Trophoblast cell (in vitro differentiated cells and primary cell): ENCODE measurements around the gene ACSBG1.

Experiments used
- DNase-seq, 2 donors: peaks; one replicate each; pipeline ENCODE4 v3.0.0-alpha.2; 2016
- H2AFZ ChIP-seq: 2 replicates; pipeline ENCODE4 v1.6.1; 2013; ENCODE audit warnings: low read length, moderate library complexity, mild to moderate bottlenecking; ENCODE audit not compliant: insufficient read depth, poor library complexity
- H2AK5ac ChIP-seq: 2 replicates; pipeline ENCODE4 v1.6.1; 2013; ENCODE audit warnings: mild to moderate bottlenecking, low read length
- H2BK120ac ChIP-seq: 2 replicates; pipeline ENCODE4 v1.6.1; 2013; ENCODE audit warnings: low read length, mild to moderate bottlenecking, moderate library complexity; ENCODE audit not compliant: insufficient read depth, poor library complexity
- H2BK12ac ChIP-seq: 2 replicates; pipeline ENCODE4 v1.6.1; 2013; ENCODE audit warnings: mild to moderate bottlenecking, low read length, moderate library complexity
- H2BK5ac ChIP-seq: 2 replicates; pipeline ENCODE4 v1.6.1; 2013; ENCODE audit warnings: low read length, low read depth, moderate library complexity, mild to moderate bottlenecking; ENCODE audit not compliant: poor library complexity
- H3K14ac ChIP-seq: 2 replicates; pipeline ENCODE4 v1.6.1; 2013; ENCODE audit warnings: mild to moderate bottlenecking, low read length
- H3K18ac ChIP-seq: 2 replicates; pipeline ENCODE4 v1.6.1; 2013; ENCODE audit warnings: mild to moderate bottlenecking, low read length
- H3K23ac ChIP-seq: 2 replicates; pipeline ENCODE4 v1.6.1; 2013; ENCODE audit warnings: low read length
- H3K27ac ChIP-seq: 2 replicates; pipeline ENCODE4 v1.5.1; 2013; ENCODE audit warnings: low read depth, mild to moderate bottlenecking, inconsistent platforms, low read length, moderate library complexity
- H3K27me3 ChIP-seq: 2 replicates; pipeline ENCODE4 v1.6.1; 2013; ENCODE audit warnings: inconsistent platforms, mild to moderate bottlenecking, low read length, moderate library complexity; ENCODE audit not compliant: insufficient read depth
- H3K36me3 ChIP-seq, 2 experiments: 1 replicate in 1 of 2; 2 replicates in 1 of 2; pipeline ENCODE4 v1.6.1; 2013; ENCODE audit warnings: low read length in 2 of 2, mild to moderate bottlenecking in 2 of 2, moderate library complexity in 1 of 2; ENCODE audit not compliant: insufficient read depth in 2 of 2, control insufficient read depth in 1 of 2
- H3K4ac ChIP-seq: 2 replicates; pipeline ENCODE4 v1.6.1; 2013; ENCODE audit warnings: low read depth, mild to moderate bottlenecking, low read length, moderate library complexity
- H3K4me1 ChIP-seq, 2 experiments: 1 replicate in 1 of 2; 2 replicates in 1 of 2; pipeline ENCODE4 v1.6.1; 2013; ENCODE audit warnings: low read length in 2 of 2, mild to moderate bottlenecking in 2 of 2, moderate library complexity in 1 of 2; ENCODE audit not compliant: insufficient read depth in 2 of 2, control insufficient read depth in 1 of 2
- H3K4me2 ChIP-seq: 2 replicates; pipeline ENCODE4 v1.6.1; 2013; ENCODE audit warnings: inconsistent platforms, mild to moderate bottlenecking, low read length, moderate library complexity
- H3K4me3 ChIP-seq: 2 replicates; pipeline ENCODE4 v1.5.1; 2013; ENCODE audit warnings: mild to moderate bottlenecking, low read depth, low read length, inconsistent platforms
- H3K79me1 ChIP-seq: one replicate; pipeline ENCODE4 v1.6.1; 2013; ENCODE audit warnings: low read length
- H3K79me2 ChIP-seq: 2 replicates; pipeline ENCODE4 v1.6.1; 2013; ENCODE audit warnings: low read length, mild to moderate bottlenecking; ENCODE audit not compliant: control insufficient read depth, insufficient read depth, poor library complexity
- H3K9ac ChIP-seq: 2 replicates; pipeline ENCODE4 v1.6.1; 2013; ENCODE audit warnings: mild to moderate bottlenecking, low read length
- H3K9me3 ChIP-seq: 2 replicates; pipeline ENCODE4 v1.6.1; 2013; ENCODE audit warnings: low read depth, mild to moderate bottlenecking, control low read depth, inconsistent platforms, low read length; ENCODE audit not compliant: insufficient read depth
- H4K12ac ChIP-seq: 2 replicates; pipeline ENCODE4 v1.6.1; 2013; ENCODE audit warnings: low read depth, mild to moderate bottlenecking, low read length, moderate library complexity
- H4K8ac ChIP-seq: 2 replicates; pipeline ENCODE4 v1.6.1; 2013; ENCODE audit warnings: low read depth, mild to moderate bottlenecking, low read length, moderate library complexity
- H4K91ac ChIP-seq: one replicate; pipeline ENCODE4 v1.6.1; 2013; ENCODE audit warnings: low read depth, mild to moderate bottlenecking, low read length, moderate library complexity
- WGBS: extraction: QIAGEN DNeasy Blood & Tissue Kit; methylation state at CpG from one replicate; pipeline ENCODE4 v1.1.7; 2013; ENCODE audit warnings: missing lambda C conversion rate; ENCODE audit not compliant: insufficient read length, insufficient coverage; ENCODE audit errors: extremely low coverage; 5-methylcytosine and 5-hydroxymethylcytosine counted together

Gene ACSBG1

DNA sequence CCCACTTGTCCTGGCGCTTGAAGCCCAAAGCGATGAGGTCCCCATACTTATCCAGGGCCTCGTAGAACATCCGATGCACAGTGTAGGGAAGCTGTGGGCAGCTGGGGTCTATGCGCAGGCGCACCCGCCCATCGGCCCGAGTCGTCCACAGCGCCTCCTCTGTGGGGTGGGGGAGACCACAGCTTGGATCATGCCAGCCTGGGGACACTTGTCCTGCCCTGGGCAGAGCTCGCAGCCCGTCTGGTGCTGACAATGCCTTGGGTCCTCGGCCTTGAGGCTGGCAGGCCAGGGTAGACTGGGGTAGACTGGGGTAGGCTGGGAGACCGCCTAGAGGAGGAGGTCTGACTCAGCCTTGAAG lies 39.8 kb downstream of the ACSBG1 start:
- Histone ChIP-seq H3K4me1 (no peaks in the 10 kb centered on the region), H3K18ac (no peak overlapping the region), H4K91ac (no peak overlapping the region), H2BK120ac (no peak overlapping the region), H3K9me3 (no peaks in the 10 kb centered on the region), H3K79me1 (no peaks in the 10 kb centered on the region), H2AK5ac (no peak overlapping the region), H4K12ac (no peak overlapping the region), H2AFZ (no peak overlapping the region), H3K4me2 (no peak overlapping the region), H4K8ac (no peak overlapping the region), H3K9ac (no peak overlapping the region), H3K36me3 (no peaks in the 10 kb centered on the region), H3K27me3 (no peaks in the 10 kb centered on the region), H2BK12ac (no peak overlapping the region), H3K27ac (no peak overlapping the region), H3K79me2 (no peaks in the 10 kb centered on the region), H3K4me3 (no peak overlapping the region), H3K4ac (no peak overlapping the region), H3K23ac (no peak overlapping the region), H2BK5ac (no peak overlapping the region), H3K14ac (no peak overlapping the region)
- WGBS, result no CpG with 5 or more reads among the region's 15 CpGs
- DNase-seq, result no peak

DNA sequence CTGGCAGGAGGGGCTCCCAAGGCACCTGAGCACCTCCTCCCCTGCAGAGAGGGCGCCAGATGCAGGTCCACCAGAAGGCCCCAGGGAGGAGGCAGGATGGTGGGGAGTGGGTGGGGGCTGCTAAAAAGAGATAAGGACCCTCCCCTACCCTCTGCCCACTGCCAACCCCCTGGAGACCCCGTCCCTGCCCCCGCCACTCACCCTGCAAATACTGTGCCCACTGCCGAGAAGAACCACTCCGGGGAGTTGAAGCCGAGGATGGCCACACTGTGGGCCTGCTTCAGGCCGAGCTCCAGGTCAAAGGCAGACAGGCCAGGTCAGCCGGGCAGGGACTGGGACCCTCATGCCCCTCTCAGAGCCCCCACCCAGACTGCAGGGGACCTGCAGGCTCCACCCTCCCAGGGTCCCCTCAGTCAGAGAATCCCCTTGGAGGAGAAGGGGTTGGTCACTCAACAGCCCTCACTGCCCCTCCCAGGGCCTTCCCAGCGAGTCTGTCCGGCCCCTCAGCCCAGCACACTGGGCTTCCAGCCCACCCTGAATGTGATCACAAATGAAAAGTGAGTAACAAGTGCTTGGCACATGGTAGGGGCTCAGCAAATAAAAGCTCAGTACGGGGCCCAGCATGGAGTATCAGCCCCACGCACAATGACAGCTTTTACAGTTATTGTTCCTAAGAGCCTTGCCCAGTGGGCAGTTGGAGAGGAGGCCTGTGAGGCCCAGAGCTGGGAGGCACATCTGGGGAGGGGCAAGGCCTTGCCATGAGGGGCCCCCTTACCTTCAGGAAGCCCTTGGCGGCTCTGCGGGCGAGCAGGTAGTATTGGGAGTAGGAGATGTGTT lies 40.4 kb downstream of the ACSBG1 start:
- H3K14ac ChIP-seq, result no peak overlapping the region
- no peak overlapping the region for H3K27ac ChIP-seq
- H4K12ac ChIP-seq, result no peak overlapping the region
- no peak overlapping the region for H3K18ac ChIP-seq
- H2BK120ac ChIP-seq, result no peak overlapping the region
- H3K36me3 ChIP-seq, result no peaks in the 10 kb centered on the region
- H3K4me3 ChIP-seq, result no peak overlapping the region
- H3K79me2 ChIP-seq, result no peaks in the 10 kb centered on the region
- H3K9ac ChIP-seq, result no peak overlapping the region
- H4K8ac ChIP-seq, result no peak overlapping the region
- H3K79me1 ChIP-seq, result no peaks in the 10 kb centered on the region
- no peaks in the 10 kb centered on the region for H3K4me1 ChIP-seq
- H2BK12ac ChIP-seq, result no peak overlapping the region
- no CpG with 5 or more reads among the region's 15 CpGs for WGBS
- H3K4me2 ChIP-seq, result no peak overlapping the region
- no peak overlapping the region for H4K91ac ChIP-seq
- H2AK5ac ChIP-seq, result no peak overlapping the region
- no peak overlapping the region for H2BK5ac ChIP-seq
- DNase-seq, result no peak
- no peaks in the 10 kb centered on the region for H3K27me3 ChIP-seq
- H3K4ac ChIP-seq, result no peak overlapping the region
- H3K9me3 ChIP-seq, result no peaks in the 10 kb centered on the region
- H2AFZ ChIP-seq, result no peak overlapping the region
- H3K23ac ChIP-seq, result no peak overlapping the region

- Histone ChIP-seq H3K9ac (no peak overlapping the region), H3K18ac (no peak overlapping the region), H2BK5ac (no peak overlapping the region), H2AK5ac (no peak overlapping the region), H3K27ac (no peak overlapping the region), H3K4me1 (no peaks in the 10 kb centered on the region), H3K4ac (no peak overlapping the region), H3K4me2 (no peak overlapping the region), H3K27me3 (no peaks in the 10 kb centered on the region), H4K8ac (no peak overlapping the region), H2BK120ac (no peak overlapping the region), H3K9me3 (no peaks in the 10 kb centered on the region), H3K4me3 (no peak overlapping the region), H3K79me1 (no peaks in the 10 kb centered on the region), H3K23ac (no peak overlapping the region), H2BK12ac (no peak overlapping the region), H3K14ac (no peak overlapping the region), H3K79me2 (no peaks in the 10 kb centered on the region), H4K91ac (no peak overlapping the region), H2AFZ (no peak overlapping the region), H3K36me3 (no peaks in the 10 kb centered on the region), H4K12ac (no peak overlapping the region)
- WGBS, result no CpG with 5 or more reads among the region's 10 CpGs
- no peak for DNase-seq
Measured at GRCh38 chr15:78192826-78193594, 41.4 kb downstream of the ACSBG1 start.

GRCh38 chr15:78182821-78183220 lies 51.5 kb downstream of the ACSBG1 start:
- no peaks in the 10 kb centered on the region for H3K79me1 ChIP-seq
- H4K12ac ChIP-seq, result no peak overlapping the region
- no peak overlapping the region for H2BK120ac ChIP-seq
- no peak overlapping the region for H2AK5ac ChIP-seq
- no peak overlapping the region for H2AFZ ChIP-seq
- H3K18ac ChIP-seq, result no peak overlapping the region
- H3K9ac ChIP-seq, result no peak overlapping the region
- H3K4me3 ChIP-seq, result no peak overlapping the region
- H3K9me3 ChIP-seq, result no peaks in the 10 kb centered on the region
- no peak overlapping the region for H2BK5ac ChIP-seq
- no peak overlapping the region for H4K91ac ChIP-seq
- no peaks in the 10 kb centered on the region for H3K4me1 ChIP-seq
- H3K27me3 ChIP-seq, result no peaks in the 10 kb centered on the region
- no peaks in the 10 kb centered on the region for H3K79me2 ChIP-seq
- no peaks in the 10 kb centered on the region for H3K36me3 ChIP-seq
- no peak overlapping the region for H2BK12ac ChIP-seq
- no peak overlapping the region for H3K14ac ChIP-seq
- no peak overlapping the region for H3K23ac ChIP-seq
- no peak overlapping the region for H3K4me2 ChIP-seq
- H3K4ac ChIP-seq, result no peak overlapping the region
- DNase-seq, result no peak
- H3K27ac ChIP-seq, result no peak overlapping the region
- H4K8ac ChIP-seq, result no peak overlapping the region
- WGBS, result no CpG with 5 or more reads among the region's 4 CpGs
